ENCODE results near the gene LAMTOR4. TPM values are rescaled to one million over a fixed set of nuclear protein-coding genes. Genes with fewer than 3 reads are reported as not detected.
A peak's percentile ranks its signal among the peaks of the same experiment; 100 is the strongest.

LAMTOR4 gene
- total and polyA plus RNA-seq, 2 donors (not counting 1 experiment from before 2014, with no cell fraction given), result 214 to 448 TPM

DNA sequence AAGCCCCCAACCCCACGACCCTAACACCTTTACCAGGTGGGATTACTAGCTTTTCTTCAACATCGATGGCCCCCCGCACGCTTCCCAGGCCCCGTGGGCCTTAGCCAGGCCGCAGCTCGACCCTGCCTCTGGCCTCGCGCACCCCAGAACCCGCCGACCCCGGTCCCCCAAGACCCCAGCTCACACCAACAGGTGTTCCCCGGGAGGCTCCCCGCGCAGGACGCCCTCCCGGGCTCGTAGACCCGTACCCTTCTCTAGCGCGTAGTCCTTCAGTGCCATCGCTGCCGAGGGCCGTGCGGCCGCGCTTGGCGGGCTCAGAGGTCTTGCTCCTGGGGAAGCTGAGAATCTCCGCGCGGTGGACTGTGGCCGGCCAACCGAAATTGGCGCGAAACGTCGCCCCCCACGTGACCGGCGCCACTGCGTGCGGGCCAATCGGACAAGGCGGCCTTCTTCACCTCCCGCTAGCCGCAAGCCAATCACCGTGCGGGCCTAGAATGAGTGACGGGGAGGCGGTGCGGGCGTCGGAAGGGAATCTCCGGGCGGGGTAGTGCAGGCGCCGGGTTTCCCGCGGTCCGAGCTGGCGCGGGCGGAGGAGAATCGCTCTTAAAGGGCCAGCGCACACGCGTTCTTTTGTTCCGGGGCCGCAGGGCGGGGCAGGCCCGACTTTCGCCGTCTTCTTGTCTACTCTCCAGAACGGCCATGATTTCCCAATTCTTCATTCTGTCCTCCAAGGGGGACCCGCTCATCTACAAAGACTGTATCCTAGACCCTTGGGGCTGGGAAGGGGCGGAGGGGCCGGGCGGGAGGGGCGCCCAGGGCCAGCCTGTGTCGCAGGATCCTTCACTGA lies 47.5 kb upstream of the LAMTOR4 start, which contains the start of the genes AP4M1 and MCM7:
Gene AP4M1 (plus strand): TSS at position 628 of the 847 bp plus-strand sequence. CDS start 72 bp downstream, at position 700.
Gene MCM7 (minus strand): TSS at position 382 of the 847 bp plus-strand sequence. CDS start 103 bp downstream, at position 279.
- H3K27ac Mint-ChIP-seq, result peak within 1 kb of the TSS; percentile 98
- Histone ChIP-seq H3K4me3 (ENCODE audit: control extremely low read depth in 1 of 5, extremely low read depth in 1 of 5, insufficient read depth in 1 of 5, low read depth in 2 of 5, low read length in 4 of 5) (peak within 1 kb of the TSS; percentile 85 to 92 (median 90)), H3K4me1 (ENCODE audit: control insufficient read depth in 2 of 2, insufficient read depth in 2 of 2, low read length in 2 of 2) (peaks cover 13 to 24% of the 10 kb centered on the region in 2 donors), H3K79me2 (ENCODE audit: control insufficient read depth, insufficient read depth, low read length) (peaks cover 40% of the 10 kb centered on the region), H2AFZ (ENCODE audit: insufficient read depth, low read depth, low read length, poor library complexity, severe bottlenecking) (peak within 1 kb of the TSS; percentile 93), H3K27ac (ENCODE audit: low read length in 2 of 2) (peak within 1 kb of the TSS; percentile 60 to 94), H3K27me3 (replicated peaks in 1 of 4; ENCODE audit: control extremely low read depth in 1 of 4, control insufficient read depth in 3 of 4, insufficient read depth in 4 of 4, low read length in 3 of 4) (no peaks in the 10 kb centered on the region), H4K20me1 (ENCODE audit: control insufficient read depth, insufficient read depth, low read length, poor library complexity, severe bottlenecking) (peaks cover 17% of the 10 kb centered on the region), H3K9ac (ENCODE audit: low read length) (peak within 1 kb of the TSS; percentile 93), H3K9me3 (ENCODE audit: control extremely low read depth in 1 of 3, control insufficient read depth in 2 of 3, insufficient read depth in 1 of 3, low read length in 2 of 3) (no peaks in the 10 kb centered on the region), H3K36me3 (replicated peaks in 1 of 2; ENCODE audit: control extremely low read depth in 1 of 2, control insufficient read depth in 1 of 2, extremely low read depth in 1 of 2, insufficient read depth in 2 of 2, low read length in 1 of 2) (peaks cover 2 to 34% of the 10 kb centered on the region in 2 experiments), H3K4me2 (replicated peaks; ENCODE audit: low read depth, low read length, poor library complexity, severe bottlenecking) (peak within 1 kb of the TSS; percentile 98)
- ATAC-seq (ENCODE audit: low read depth) (peak; percentile 86), DNase-seq (peak; percentile 97)
- no peak for TF ChIP-seq EZH2 (IDR thresholded peaks at IDR 0.05; ENCODE audit: borderline replicate concordance, insufficient read depth, low read depth, low read length, poor library complexity, severe bottlenecking)
- TF ChIP-seq, protein P1, sequence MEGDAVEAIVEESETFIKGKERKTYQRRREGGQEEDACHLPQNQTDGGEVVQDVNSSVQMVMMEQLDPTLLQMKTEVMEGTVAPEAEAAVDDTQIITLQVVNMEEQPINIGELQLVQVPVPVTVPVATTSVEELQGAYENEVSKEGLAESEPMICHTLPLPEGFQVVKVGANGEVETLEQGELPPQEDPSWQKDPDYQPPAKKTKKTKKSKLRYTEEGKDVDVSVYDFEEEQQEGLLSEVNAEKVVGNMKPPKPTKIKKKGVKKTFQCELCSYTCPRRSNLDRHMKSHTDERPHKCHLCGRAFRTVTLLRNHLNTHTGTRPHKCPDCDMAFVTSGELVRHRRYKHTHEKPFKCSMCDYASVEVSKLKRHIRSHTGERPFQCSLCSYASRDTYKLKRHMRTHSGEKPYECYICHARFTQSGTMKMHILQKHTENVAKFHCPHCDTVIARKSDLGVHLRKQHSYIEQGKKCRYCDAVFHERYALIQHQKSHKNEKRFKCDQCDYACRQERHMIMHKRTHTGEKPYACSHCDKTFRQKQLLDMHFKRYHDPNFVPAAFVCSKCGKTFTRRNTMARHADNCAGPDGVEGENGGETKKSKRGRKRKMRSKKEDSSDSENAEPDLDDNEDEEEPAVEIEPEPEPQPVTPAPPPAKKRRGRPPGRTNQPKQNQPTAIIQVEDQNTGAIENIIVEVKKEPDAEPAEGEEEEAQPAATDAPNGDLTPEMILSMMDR (IDR thresholded peaks at IDR 0.05), result no peak
- peak within 1 kb of the TSS; percentile 96 for H3K4me3 Mint-ChIP-seq
- no peaks in the 10 kb centered on the region for H3K27me3 Mint-ChIP-seq
- under 1% methylated on average over 80 of the region's 80 CpGs for WGBS (ENCODE audit: insufficient coverage)
- H3K9me3 Mint-ChIP-seq (ENCODE audit: insufficient read depth), result no peaks in the 10 kb centered on the region
- intact Hi-C loops (cut with micrococcal nuclease), result loop anchor here (1.0 kb wide), 4 partner anchors 18 to 47 kb away; partner anchors contain the start of genes CNPY4, LAMTOR4 and TAF6
- ChIA-PET CTCF (interaction anchor here (1.0 to 5.3 kb wide), 8 partner anchors 11 to 511 kb away, joined by 3 to 43 read pairs (median 4); partner anchors contain the start of genes CNPY4, LAMTOR4, MBLAC1 and MOSPD3), POLR2A (interaction anchor here (0.5 to 2.8 kb wide), 14 partner anchors 11 to 600 kb away, joined by 3 to 37 read pairs (median 8); partner anchors contain the start of genes COPS6, LAMTOR4, MBLAC1 and TRIM4)
- peaks cover 40% of the 10 kb centered on the region for H3K4me1 Mint-ChIP-seq
